Esophagus muscularis mucosa (tissue), 3 donors: ENCODE data around the gene GMPR2.

ENCODE experiments used
- POLR2AphosphoS5 ChIP-seq, 2 donors: sonication (generic); formaldehyde crosslinking; IDR thresholded peaks; one replicate each; pipeline ENCODE4 v1.6.1; 2017; ENCODE audit warnings: antibody characterized with exemption in 2 of 2
- TF ChIP-seq, protein P1 (sequence below), 3 experiments: fragments of 200-600 bp in 2 of 3; fragments of 450-650 bp in 1 of 3; sonication (generic) in 2 of 3; IDR thresholded peaks; one replicate each; pipeline ENCODE4 v1.5.1; 2017 to 2019; ENCODE audit warnings: antibody characterized with exemption in 3 of 3, mild to moderate bottlenecking in 2 of 3, moderate library complexity in 1 of 3

DNA sequence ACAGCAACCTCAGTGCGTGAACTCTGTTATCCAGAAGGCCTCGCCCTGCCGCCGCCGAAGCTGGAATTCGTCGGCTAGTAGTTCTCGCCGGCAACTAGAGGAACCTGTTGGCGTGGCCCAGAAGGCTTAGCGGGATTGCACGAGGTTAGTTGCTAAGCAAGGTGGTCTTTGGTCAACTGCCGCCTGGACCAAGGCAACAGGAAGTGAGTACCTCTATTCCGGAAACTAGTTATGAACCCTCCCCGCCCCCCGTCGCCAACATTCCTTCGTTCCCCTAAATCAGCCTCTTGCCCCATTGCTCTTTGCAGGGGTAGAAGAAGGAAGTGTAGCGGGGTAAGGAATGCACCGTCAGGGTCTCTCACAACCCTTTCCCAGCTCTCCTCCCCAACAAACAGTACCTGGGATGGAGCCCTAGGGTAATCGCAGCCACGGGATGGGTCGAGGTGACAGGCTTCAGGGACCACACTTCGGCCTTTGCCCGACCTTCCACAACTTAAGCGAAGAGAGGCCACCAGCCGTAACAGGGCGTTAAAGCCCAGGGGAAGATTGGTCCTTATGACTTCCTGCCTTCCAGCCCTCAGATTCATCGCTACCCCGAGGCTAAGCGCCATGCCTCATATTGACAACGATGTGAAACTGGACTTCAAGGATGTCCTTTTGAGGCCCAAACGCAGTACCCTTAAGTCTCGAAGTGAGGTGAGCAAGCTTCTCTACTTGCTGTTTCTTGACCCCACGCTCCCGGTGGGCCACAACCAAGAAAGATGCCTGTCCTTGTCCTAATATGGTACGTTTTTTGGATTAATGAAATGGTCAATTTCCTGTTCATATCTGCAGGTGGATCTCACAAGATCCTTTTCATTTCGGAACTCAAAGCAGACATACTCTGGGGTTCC, at the start of gene GMPR2:
- TF ChIP-seq, protein P1, sequence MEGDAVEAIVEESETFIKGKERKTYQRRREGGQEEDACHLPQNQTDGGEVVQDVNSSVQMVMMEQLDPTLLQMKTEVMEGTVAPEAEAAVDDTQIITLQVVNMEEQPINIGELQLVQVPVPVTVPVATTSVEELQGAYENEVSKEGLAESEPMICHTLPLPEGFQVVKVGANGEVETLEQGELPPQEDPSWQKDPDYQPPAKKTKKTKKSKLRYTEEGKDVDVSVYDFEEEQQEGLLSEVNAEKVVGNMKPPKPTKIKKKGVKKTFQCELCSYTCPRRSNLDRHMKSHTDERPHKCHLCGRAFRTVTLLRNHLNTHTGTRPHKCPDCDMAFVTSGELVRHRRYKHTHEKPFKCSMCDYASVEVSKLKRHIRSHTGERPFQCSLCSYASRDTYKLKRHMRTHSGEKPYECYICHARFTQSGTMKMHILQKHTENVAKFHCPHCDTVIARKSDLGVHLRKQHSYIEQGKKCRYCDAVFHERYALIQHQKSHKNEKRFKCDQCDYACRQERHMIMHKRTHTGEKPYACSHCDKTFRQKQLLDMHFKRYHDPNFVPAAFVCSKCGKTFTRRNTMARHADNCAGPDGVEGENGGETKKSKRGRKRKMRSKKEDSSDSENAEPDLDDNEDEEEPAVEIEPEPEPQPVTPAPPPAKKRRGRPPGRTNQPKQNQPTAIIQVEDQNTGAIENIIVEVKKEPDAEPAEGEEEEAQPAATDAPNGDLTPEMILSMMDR (IDR thresholded peaks at IDR 0.05), result no peak
- TF ChIP-seq POLR2AphosphoS5 (IDR thresholded peaks at IDR 0.05), result peak; percentile 34 to 51
